Prostate gland (tissue), 2 donors: ENCODE measurements around the gene GNAQ.

Source experiments
- CTCF ChIP-seq, 4 experiments: fragments of 200-600 bp in 2 of 4; fragments of 450-650 bp in 2 of 4; sonication (generic) in 2 of 4; IDR thresholded peaks; 1 replicate in 3 of 4; 2 replicates in 1 of 4; pipeline ENCODE4 v1.5.1; 2016 to 2019; ENCODE audit warnings: antibody characterized with exemption in 4 of 4, mild to moderate bottlenecking in 2 of 4, moderate library complexity in 2 of 4
- POLR2A ChIP-seq: fragments of 450-650 bp; IDR thresholded peaks from one replicate; pipeline ENCODE4 v1.6.1; 2016; ENCODE audit warnings: antibody characterized with exemption, mild to moderate bottlenecking

DNA sequence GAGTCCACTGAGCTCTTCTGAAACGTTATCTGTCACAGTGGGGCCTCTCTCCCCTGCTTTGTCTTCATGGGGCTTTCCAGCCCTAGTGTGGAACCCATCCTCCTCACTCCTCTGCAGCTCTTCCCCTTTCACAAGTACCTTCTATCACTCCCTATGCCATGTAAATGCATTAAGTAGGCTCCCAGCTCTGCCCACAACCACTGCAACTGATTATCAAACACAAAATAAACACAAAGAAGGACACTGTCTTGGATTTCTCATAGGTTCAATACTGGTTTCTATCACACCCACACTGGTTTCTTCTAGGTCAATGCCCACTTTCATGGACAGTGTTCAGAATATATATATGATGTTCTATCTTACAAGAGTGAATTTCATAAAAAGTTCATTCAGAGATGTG, 139.4 kb downstream of the GNAQ start:
- TF ChIP-seq POLR2A (no peak), CTCF (IDR thresholded peaks at IDR 0.05) (no peak)
